ENCODE data around the gene SLC9A8.

GRCh38 chr20:49813305-49813974 is 812 bp downstream of the SLC9A8 start:
- TF ChIP-seq CTCF (IDR thresholded peaks at IDR 0.05; ENCODE audit: insufficient read depth, low read length): no peak
- TF ChIP-seq POLR2AphosphoS5 (IDR thresholded peaks at IDR 0.05; ENCODE audit: low read depth): no peak

Data from HL-60 (cell line).